Muscle of leg (tissue), 11 donors: ENCODE results near the gene METTL22. TPM values are rescaled to one million over a fixed set of nuclear protein-coding genes. Genes with fewer than 3 reads are reported as not detected.

Experiments used
- DNase-seq: peaks from one replicate; pipeline ENCODE4 v3.0.0; 2013
- H3K27ac ChIP-seq: one replicate; pipeline ENCODE4 v1.5.1; 2013; ENCODE audit warnings: mild to moderate bottlenecking, low read length, control low read depth
- H3K27me3 ChIP-seq: one replicate; pipeline ENCODE4 v1.6.1; 2013; ENCODE audit warnings: low read length; ENCODE audit not compliant: control insufficient read depth, insufficient read depth
- H3K36me3 ChIP-seq: one replicate; pipeline ENCODE4 v1.6.1; 2013; ENCODE audit warnings: low read length; ENCODE audit not compliant: control insufficient read depth, insufficient read depth
- H3K4me1 ChIP-seq: one replicate; pipeline ENCODE4 v1.6.1; 2013; ENCODE audit warnings: low read length; ENCODE audit not compliant: control insufficient read depth, insufficient read depth
- H3K4me3 ChIP-seq: one replicate; pipeline ENCODE4 v1.5.1; 2013; ENCODE audit warnings: low read length, control low read depth
- H3K9me3 ChIP-seq: replicated peaks from 2 replicates; pipeline ENCODE4 v1.6.1; 2013; ENCODE audit warnings: low read depth, low read length; ENCODE audit not compliant: control insufficient read depth
- WGBS: methylation state at CpG from one replicate; pipeline ENCODE4 v1.1.5; 2013; ENCODE audit warnings: missing lambda C conversion rate; ENCODE audit not compliant: insufficient coverage; 5-methylcytosine and 5-hydroxymethylcytosine counted together
- polyA plus RNA-seq, 8 donors: library from polyadenylated mRNA; unstranded; fragments of 120-200 nt; gene quantifications; one replicate each; pipeline versions ENCODE4 v1.2.1 to v1.2.3, GENCODE V29; 2013; ENCODE audit warnings: inconsistent platforms in 1 of 8, low replicate concordance in 1 of 8; ENCODE audit not compliant: insufficient read length in 8 of 8, insufficient read depth in 1 of 8
- total RNA-seq: library from RNA; stranded (reverse); fragments of 120-200 nt; gene quantifications from one replicate; pipeline ENCODE4 v1.2.4, GENCODE V29; 2013

METTL22 gene
- total and polyA plus RNA-seq, 9 donors: 12.6 to 22.8 (median 17.9) TPM

- Histone ChIP-seq H3K4me3 (no peak overlapping the region), H3K36me3 (no peaks in the 10 kb centered on the region), H3K27ac (no peak overlapping the region), H3K4me1 (peaks cover 3% of the 10 kb centered on the region), H3K9me3 (peaks cover 2% of the 10 kb centered on the region), H3K27me3 (peaks cover 38% of the 10 kb centered on the region)
- DNase-seq: no peak
- 100% methylated on average over 2 of the region's 3 CpGs for WGBS
Measured at GRCh38 chr16:8591451-8591850, 30.0 kb upstream of the METTL22 start.

- Histone ChIP-seq H3K4me3 (no peak overlapping the region), H3K9me3 (peaks cover 7% of the 10 kb centered on the region), H3K27ac (no peak overlapping the region), H3K27me3 (peaks cover 19% of the 10 kb centered on the region), H3K36me3 (no peaks in the 10 kb centered on the region), H3K4me1 (peaks cover 3% of the 10 kb centered on the region)
- no peak for DNase-seq
- 68% methylated on average over 5 of the region's 9 CpGs for WGBS
Measured at GRCh38 chr16:8594149-8594666, 27.3 kb upstream of the METTL22 start.

- peaks cover 3% of the 10 kb centered on the region for H3K27me3 ChIP-seq
- no peak overlapping the region for H3K4me3 ChIP-seq
- no peaks in the 10 kb centered on the region for H3K4me1 ChIP-seq
- DNase-seq: no peak
- H3K9me3 ChIP-seq: peaks cover 7% of the 10 kb centered on the region
- 93% methylated on average over 1 of the region's 5 CpGs for WGBS
- no peaks in the 10 kb centered on the region for H3K36me3 ChIP-seq
- no peak overlapping the region for H3K27ac ChIP-seq
Measured at GRCh38 chr16:8595783-8596182, 25.7 kb upstream of the METTL22 start.

GRCh38 chr16:8596581-8596980 is 24.9 kb upstream of the METTL22 start:
- peaks cover 7% of the 10 kb centered on the region for H3K9me3 ChIP-seq
- DNase-seq: no peak
- 100% methylated on average over 1 of the region's 1 CpG for WGBS
- no peaks in the 10 kb centered on the region for H3K4me1 ChIP-seq
- H3K36me3 ChIP-seq: no peaks in the 10 kb centered on the region
- H3K4me3 ChIP-seq: no peak overlapping the region
- H3K27ac ChIP-seq: no peak overlapping the region
- H3K27me3 ChIP-seq: peaks cover 2% of the 10 kb centered on the region

- Histone ChIP-seq H3K4me1 (no peaks in the 10 kb centered on the region), H3K27ac (no peak overlapping the region), H3K27me3 (no peaks in the 10 kb centered on the region), H3K36me3 (no peaks in the 10 kb centered on the region), H3K4me3 (no peak overlapping the region), H3K9me3 (peaks cover 7% of the 10 kb centered on the region)
- 49% methylated on average over 11 of the region's 11 CpGs for WGBS
- DNase-seq: no peak
Measured at GRCh38 chr16:8600144-8600775, 21.2 kb upstream of the METTL22 start.

GRCh38 chr16:8605554-8605953 is 15.9 kb upstream of the METTL22 start:
- Histone ChIP-seq H3K36me3 (no peaks in the 10 kb centered on the region), H3K27me3 (no peaks in the 10 kb centered on the region), H3K9me3 (no peaks in the 10 kb centered on the region), H3K4me1 (no peaks in the 10 kb centered on the region), H3K4me3 (no peak overlapping the region), H3K27ac (no peak overlapping the region)
- DNase-seq: no peak

- no peak overlapping the region for H3K27ac ChIP-seq
- H3K36me3 ChIP-seq: no peaks in the 10 kb centered on the region
- WGBS: 44% methylated on average over 6 of the region's 9 CpGs
- no peak overlapping the region for H3K4me3 ChIP-seq
- no peaks in the 10 kb centered on the region for H3K4me1 ChIP-seq
- no peaks in the 10 kb centered on the region for H3K9me3 ChIP-seq
- H3K27me3 ChIP-seq: no peaks in the 10 kb centered on the region
- no peak for DNase-seq
Measured at GRCh38 chr16:8607214-8607613, 14.3 kb upstream of the METTL22 start.

- Histone ChIP-seq H3K4me3 (no peak overlapping the region), H3K4me1 (no peaks in the 10 kb centered on the region), H3K36me3 (no peaks in the 10 kb centered on the region), H3K9me3 (no peaks in the 10 kb centered on the region), H3K27ac (no peak overlapping the region), H3K27me3 (no peaks in the 10 kb centered on the region)
- 82% methylated on average over 4 of the region's 4 CpGs for WGBS
- no peak for DNase-seq
Measured at GRCh38 chr16:8611122-8611521, 10.4 kb upstream of the METTL22 start.

- DNase-seq: no peak
- Histone ChIP-seq H3K4me1 (no peaks in the 10 kb centered on the region), H3K27ac (no peak overlapping the region), H3K4me3 (no peak overlapping the region), H3K36me3 (no peaks in the 10 kb centered on the region), H3K27me3 (peaks cover 2% of the 10 kb centered on the region), H3K9me3 (no peaks in the 10 kb centered on the region)
- no CpG with 5 or more reads among the region's 1 CpG for WGBS
Measured at GRCh38 chr16:8611886-8612600, 9.5 kb upstream of the METTL22 start.

GRCh38 chr16:8614435-8615029 is 7.0 kb upstream of the METTL22 start:
- DNase-seq: no peak
- no peak overlapping the region for H3K27ac ChIP-seq
- H3K9me3 ChIP-seq: no peaks in the 10 kb centered on the region
- no peak overlapping the region for H3K4me3 ChIP-seq
- no peaks in the 10 kb centered on the region for H3K36me3 ChIP-seq
- 57% methylated on average over 1 of the region's 9 CpGs for WGBS
- H3K27me3 ChIP-seq: peaks cover 11% of the 10 kb centered on the region
- H3K4me1 ChIP-seq: no peaks in the 10 kb centered on the region
